HEK293 (cell line): ENCODE results near the gene EXOSC5.

Experiments
- CTCF ChIP-seq: fragments of 450-650 bp; formaldehyde crosslinking; IDR thresholded peaks from 2 replicates; pipeline ENCODE4 v1.5.1; 2016; ENCODE audit warnings: missing biosample characterization, missing genetic modification characterization
- ELK4 ChIP-seq: IDR thresholded peaks from 2 replicates; pipeline ENCODE4 v1.6.1; 2011; ENCODE audit warnings: mild to moderate bottlenecking, low read depth, low read length, borderline replicate concordance
- PATZ1 ChIP-seq: fragments of 450-650 bp; formaldehyde crosslinking; IDR thresholded peaks from 2 replicates; pipeline ENCODE4 v1.5.1; 2016; ENCODE audit warnings: missing biosample characterization, missing genetic modification characterization
- TCF7L2 ChIP-seq: IDR thresholded peaks from 2 replicates; pipeline ENCODE4 v1.6.1; 2011; ENCODE audit warnings: low read depth, mild to moderate bottlenecking, inconsistent platforms, low read length, moderate library complexity, borderline replicate concordance
- ZBTB10 ChIP-seq: fragments of 450-650 bp; formaldehyde crosslinking; IDR thresholded peaks from 2 replicates; pipeline ENCODE4 v1.5.1; 2016; ENCODE audit warnings: missing biosample characterization, missing genetic modification characterization
- ZNF121 ChIP-seq: fragments of 450-650 bp; formaldehyde crosslinking; IDR thresholded peaks from 2 replicates; pipeline ENCODE4 v1.5.1; 2016; ENCODE audit warnings: missing biosample characterization, missing genetic modification characterization
- ZNF777 ChIP-seq: fragments of 450-650 bp; formaldehyde crosslinking; IDR thresholded peaks from 2 replicates; pipeline ENCODE4 v1.5.1; 2017; ENCODE audit warnings: missing biosample characterization, missing genetic modification characterization, borderline replicate concordance

- TF ChIP-seq PATZ1 (tag by site-specific recombination) (no peak; the same call in none of the 2 replicates), TCF7L2 (no peak), ZNF121 (no peak), CTCF (tag by site-specific recombination) (no peak), ZBTB10 (tag by site-specific recombination) (no peak), ELK4 (no peak), ZNF777 (tag by site-specific recombination) (no peak)
Measured at GRCh38 chr19:41427647-41428480, 30.7 kb upstream of the EXOSC5 start.
